ENCODE data around the gene ARHGEF37.

The ARHGEF37 gene

GRCh38 chr5:149639737-149640136, 58.4 kb downstream of the ARHGEF37 start:
- TF ChIP-seq ZFX (IDR thresholded peaks at IDR 0.05), result no peak
- TF ChIP-seq CTCF (conservative IDR thresholded peaks at IDR 0.05), result no peak
- H3K27ac ChIP-seq, result peak overlapping the region; percentile 54

- TF ChIP-seq ZFX (IDR thresholded peaks at IDR 0.05), result no peak
- TF ChIP-seq CTCF (conservative IDR thresholded peaks at IDR 0.05), result no peak
- peak overlapping the region; percentile 54 for H3K27ac ChIP-seq
These were observed 59.2 kb downstream of the ARHGEF37 start for GRCh38 chr5:149640350-149640999.

GRCh38 chr5:149641000-149641576, 59.8 kb downstream of the ARHGEF37 start:
- TF ChIP-seq ZFX (IDR thresholded peaks at IDR 0.05) (no peak), CTCF (conservative IDR thresholded peaks at IDR 0.05) (no peak; the same call in 1 of the 2 replicates)

GRCh38 chr5:149641600-149641999, 60.3 kb downstream of the ARHGEF37 start:
- peak overlapping the region; percentile 54 for H3K27ac ChIP-seq
- no peak for TF ChIP-seq CTCF (conservative IDR thresholded peaks at IDR 0.05)
- TF ChIP-seq ZFX (IDR thresholded peaks at IDR 0.05), result no peak

More at GRCh38 chr5:149641000-149641576, 59.8 kb downstream of the ARHGEF37 start:
- peak overlapping the region; percentile 54 for H3K27ac ChIP-seq

GRCh38 chr5:149643781-149644180, 62.5 kb downstream of the ARHGEF37 start:
- no peak overlapping the region for H3K27ac ChIP-seq

GRCh38 chr5:149644629-149645028, 63.3 kb downstream of the ARHGEF37 start:
- no peak overlapping the region for H3K27ac ChIP-seq
- TF ChIP-seq CTCF (conservative IDR thresholded peaks at IDR 0.05) (no peak), ZFX (IDR thresholded peaks at IDR 0.05) (no peak)

More at GRCh38 chr5:149643781-149644180, 62.5 kb downstream of the ARHGEF37 start:
- TF ChIP-seq ZFX (IDR thresholded peaks at IDR 0.05) (no peak), CTCF (conservative IDR thresholded peaks at IDR 0.05) (no peak)

- H3K27ac ChIP-seq, result no peak overlapping the region
- TF ChIP-seq CTCF (conservative IDR thresholded peaks at IDR 0.05) (no peak), ZFX (IDR thresholded peaks at IDR 0.05) (no peak)
These were observed 63.9 kb downstream of the ARHGEF37 start for GRCh38 chr5:149645236-149645635.
